Measurements from ENCODE around the gene LINS1.

Gene LINS1

GRCh38 chr15:100601163-100601562, 821 bp downstream of the LINS1 start:
- H3K36me3 ChIP-seq (ENCODE audit: control insufficient read depth, insufficient read depth, low read length), result no peaks in the 10 kb centered on the region
- no peak for TF ChIP-seq CTCF (IDR thresholded peaks at IDR 0.05; ENCODE audit: insufficient read depth, low read length, poor library complexity, severe bottlenecking)
- DNase-seq (ENCODE audit: extremely low read depth, insufficient read length), result peak; percentile 14
- no peaks in the 10 kb centered on the region for H3K27me3 ChIP-seq (replicated peaks; ENCODE audit: control insufficient read depth, insufficient read depth, low read length)
- H3K4me3 ChIP-seq (replicated peaks; ENCODE audit: low read depth, low read length), result peak overlapping the region; percentile 94

- TF ChIP-seq CTCF (IDR thresholded peaks at IDR 0.05; ENCODE audit: insufficient read depth, low read length, poor library complexity, severe bottlenecking), result no peak
- DNase-seq (ENCODE audit: extremely low read depth, insufficient read length), result no peak
- Histone ChIP-seq H3K4me3 (replicated peaks; ENCODE audit: low read depth, low read length) (no peak overlapping the region), H3K27me3 (replicated peaks; ENCODE audit: control insufficient read depth, insufficient read depth, low read length) (no peaks in the 10 kb centered on the region), H3K36me3 (ENCODE audit: control insufficient read depth, insufficient read depth, low read length) (no peaks in the 10 kb centered on the region)
Observed at GRCh38 chr15:100598655-100599054, 3.3 kb downstream of the LINS1 start.

- H3K27me3 ChIP-seq (replicated peaks; ENCODE audit: control insufficient read depth, insufficient read depth, low read length), result no peaks in the 10 kb centered on the region
- TF ChIP-seq CTCF (IDR thresholded peaks at IDR 0.05; ENCODE audit: insufficient read depth, low read length, poor library complexity, severe bottlenecking), result no peak
- H3K4me3 ChIP-seq (replicated peaks; ENCODE audit: low read depth, low read length), result no peak overlapping the region
- no peak for DNase-seq (ENCODE audit: extremely low read depth, insufficient read length)
- H3K36me3 ChIP-seq (ENCODE audit: control insufficient read depth, insufficient read depth, low read length), result no peaks in the 10 kb centered on the region
Observed at GRCh38 chr15:100597862-100598261, 4.1 kb downstream of the LINS1 start.

GRCh38 chr15:100596792-100597191, 5.2 kb downstream of the LINS1 start:
- DNase-seq (ENCODE audit: extremely low read depth, insufficient read length), result peak; percentile 51
- Histone ChIP-seq H3K36me3 (ENCODE audit: control insufficient read depth, insufficient read depth, low read length) (no peaks in the 10 kb centered on the region), H3K27me3 (replicated peaks; ENCODE audit: control insufficient read depth, insufficient read depth, low read length) (no peaks in the 10 kb centered on the region), H3K4me3 (replicated peaks; ENCODE audit: low read depth, low read length) (peak overlapping the region; percentile 49)
- no peak for TF ChIP-seq CTCF (IDR thresholded peaks at IDR 0.05; ENCODE audit: insufficient read depth, low read length, poor library complexity, severe bottlenecking)

- Histone ChIP-seq H3K4me3 (replicated peaks; ENCODE audit: low read depth, low read length) (peak overlapping the region; percentile 49), H3K36me3 (ENCODE audit: control insufficient read depth, insufficient read depth, low read length) (no peaks in the 10 kb centered on the region), H3K27me3 (replicated peaks; ENCODE audit: control insufficient read depth, insufficient read depth, low read length) (no peaks in the 10 kb centered on the region)
- TF ChIP-seq CTCF (IDR thresholded peaks at IDR 0.05; ENCODE audit: insufficient read depth, low read length, poor library complexity, severe bottlenecking), result no peak
- DNase-seq (ENCODE audit: extremely low read depth, insufficient read length), result no peak
Observed at GRCh38 chr15:100595964-100596363, 6.0 kb downstream of the LINS1 start.

- DNase-seq (ENCODE audit: extremely low read depth, insufficient read length), result no peak
- TF ChIP-seq CTCF (IDR thresholded peaks at IDR 0.05; ENCODE audit: insufficient read depth, low read length, poor library complexity, severe bottlenecking), result no peak
- Histone ChIP-seq H3K27me3 (replicated peaks; ENCODE audit: control insufficient read depth, insufficient read depth, low read length) (no peaks in the 10 kb centered on the region), H3K36me3 (ENCODE audit: control insufficient read depth, insufficient read depth, low read length) (no peaks in the 10 kb centered on the region), H3K4me3 (replicated peaks; ENCODE audit: low read depth, low read length) (no peak overlapping the region)
Observed at GRCh38 chr15:100593431-100593830, 8.6 kb downstream of the LINS1 start.
